Gastroesophageal sphincter (tissue), 4 donors: Measurements from ENCODE around the gene MVK. TPM values are rescaled to one million over a fixed set of nuclear protein-coding genes. Genes with fewer than 3 reads are reported as not detected.

ENCODE experiments used
- ATAC-seq: fragments of 150-250 bp; one replicate; pipeline ENCODE4 v1.9.1; 2016; ENCODE audit warnings: mild to moderate bottlenecking, moderate library complexity
- H3K27ac ChIP-seq, 4 donors: fragments of 200-600 bp; sonication (generic) in 3 of 4; 1 replicate in 3 of 4; 2 replicates in 1 of 4; pipeline ENCODE4 v1.5.1; 2016 to 2019
- H3K27me3 ChIP-seq: fragments of 200-600 bp; sonication (generic); one replicate; pipeline ENCODE4 v1.5.1; 2019
- H3K36me3 ChIP-seq, 2 donors: fragments of 200-600 bp; sonication (generic); one replicate each; pipeline ENCODE4 v1.5.1; 2019; ENCODE audit warnings: control low read depth in 1 of 2
- H3K4me1 ChIP-seq, 3 donors: fragments of 200-600 bp; sonication (generic); 1 replicate in 2 of 3; 2 replicates in 1 of 3; pipeline ENCODE4 v1.5.1; 2016 to 2019; ENCODE audit warnings: control low read depth in 2 of 3
- H3K4me3 ChIP-seq, 2 donors: fragments of 200-600 bp; sonication (generic); one replicate each; pipeline ENCODE4 v1.5.1; 2019; ENCODE audit warnings: mild to moderate bottlenecking in 1 of 2, moderate library complexity in 1 of 2
- H3K9me3 ChIP-seq, 3 donors: fragments of 200-600 bp; sonication (generic); one replicate each; pipeline ENCODE4 v1.5.1; 2017 to 2019; ENCODE audit warnings: control low read depth in 2 of 3
- CTCF ChIP-seq, 4 experiments: fragments of 200-600 bp in 2 of 4; fragments of 450-650 bp in 2 of 4; sonication (generic) in 1 of 4; IDR thresholded peaks; one replicate each; pipeline ENCODE4 v1.5.1; 2017 to 2019; ENCODE audit warnings: antibody characterized with exemption in 4 of 4, mild to moderate bottlenecking in 2 of 4, moderate library complexity in 2 of 4
- EP300 ChIP-seq: sonication (generic); formaldehyde crosslinking; IDR thresholded peaks from one replicate; pipeline ENCODE4 v1.6.1; 2017; ENCODE audit warnings: antibody characterized with exemption, mild to moderate bottlenecking
- POLR2A ChIP-seq, 2 donors: fragments of 450-650 bp; IDR thresholded peaks; one replicate each; pipeline ENCODE4 v1.6.1; 2017; ENCODE audit warnings: antibody characterized with exemption in 2 of 2, mild to moderate bottlenecking in 2 of 2, moderate library complexity in 1 of 2
- POLR2AphosphoS5 ChIP-seq: sonication (generic); formaldehyde crosslinking; IDR thresholded peaks from one replicate; pipeline ENCODE4 v1.6.1; 2017; ENCODE audit warnings: antibody characterized with exemption
- WGBS, 2 donors: methylation state at CpG; one replicate each; pipeline ENCODE4 v1.1.5; 2018; ENCODE audit warnings: low coverage in 1 of 2; 5-methylcytosine and 5-hydroxymethylcytosine counted together
- total RNA-seq, 4 donors: library from RNA; depleted of rRNA; stranded (reverse); fragments of >200 nt; gene quantifications; one replicate each; pipeline ENCODE4 v1.1.0, GENCODE V29; 2016

Gene MVK
- total RNA-seq, 4 donors from 2014 or later = 6.2 to 18.2 (median 10.4) TPM

DNA sequence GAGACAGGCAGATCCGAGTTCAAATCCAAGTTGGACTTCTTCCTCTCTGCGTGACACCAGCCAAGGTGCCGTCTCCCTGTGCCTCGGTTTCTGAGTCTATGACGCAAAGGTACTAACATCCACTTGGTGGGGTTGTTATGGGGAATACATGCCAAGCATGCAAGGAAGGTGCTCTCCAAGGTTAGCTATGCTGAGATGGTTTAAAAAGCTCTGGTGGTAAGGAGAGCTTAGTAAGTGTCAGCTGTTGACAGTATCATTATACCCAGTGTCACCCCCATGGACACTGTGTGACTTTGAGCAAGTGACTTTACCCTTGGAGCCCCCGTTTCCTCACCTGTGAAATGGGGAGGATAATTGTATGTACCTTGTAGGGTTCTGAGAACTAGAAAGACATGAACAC is 22.5 kb upstream of the MVK start:
- no peak for TF ChIP-seq POLR2AphosphoS5
- TF ChIP-seq POLR2A (IDR thresholded peaks at IDR 0.05) = no peak
- TF ChIP-seq CTCF (IDR thresholded peaks at IDR 0.05) = no peak
- TF ChIP-seq EP300 = no peak
- WGBS, 2 donors = 75 to 86% methylated on average over 1 to 5 of the region's 6 CpGs
- Histone ChIP-seq H3K4me1 (no peaks in the 10 kb centered on the region), H3K27me3 (peaks cover 77% of the 10 kb centered on the region), H3K9me3 (no peaks in the 10 kb centered on the region), H3K4me3 (no peak overlapping the region), H3K27ac (no peak overlapping the region), H3K36me3 (no peaks in the 10 kb centered on the region)
- no peak for ATAC-seq

GRCh38 chr12:109552971-109553370 is 20.6 kb upstream of the MVK start:
- no peaks in the 10 kb centered on the region for H3K4me1 ChIP-seq
- no peak overlapping the region for H3K27ac ChIP-seq
- no peaks in the 10 kb centered on the region for H3K9me3 ChIP-seq
- ATAC-seq = no peak
- TF ChIP-seq POLR2AphosphoS5 (no peak), CTCF (IDR thresholded peaks at IDR 0.05) (no peak), POLR2A (IDR thresholded peaks at IDR 0.05) (no peak), EP300 (no peak)
- peaks cover 0 to 14% of the 10 kb centered on the region in 2 donors for H3K36me3 ChIP-seq
- peaks cover 62% of the 10 kb centered on the region for H3K27me3 ChIP-seq
- WGBS, 2 donors = 78% methylated on average over 1 of the region's 4 CpGs; no CpG with 5 or more reads in 1 of the 2 donors
- H3K4me3 ChIP-seq = no peak overlapping the region

DNA sequence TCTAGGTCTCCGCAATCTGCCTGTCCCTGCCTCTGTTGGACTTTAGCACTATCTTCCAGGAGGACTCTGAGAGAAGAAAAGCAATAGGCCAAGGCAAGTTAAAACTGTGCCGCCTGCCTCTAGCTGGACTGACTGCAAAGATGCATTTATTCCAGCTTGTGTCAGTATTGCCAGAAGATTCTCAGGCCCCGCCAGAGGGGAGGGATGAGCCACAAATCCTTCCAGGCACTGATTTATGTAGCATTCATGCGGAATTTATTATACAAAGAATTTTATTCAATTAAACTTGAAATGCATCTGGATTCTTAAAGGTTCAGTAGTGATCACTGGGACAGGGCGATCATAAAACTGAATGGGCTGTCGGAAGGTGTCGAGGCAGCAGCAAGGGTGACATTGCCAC is 20.1 kb upstream of the MVK start:
- H3K9me3 ChIP-seq = no peaks in the 10 kb centered on the region
- no peak for TF ChIP-seq POLR2AphosphoS5
- TF ChIP-seq EP300 = no peak
- TF ChIP-seq POLR2A (IDR thresholded peaks at IDR 0.05) = no peak
- no peak for TF ChIP-seq CTCF (IDR thresholded peaks at IDR 0.05)
- no peak for ATAC-seq
- 64 to 70% methylated on average over 5 to 7 of the region's 7 CpGs for WGBS, 2 donors
- H3K4me3 ChIP-seq = no peak overlapping the region
- H3K27ac ChIP-seq = no peak overlapping the region
- H3K4me1 ChIP-seq = no peaks in the 10 kb centered on the region
- H3K27me3 ChIP-seq = peaks cover 57% of the 10 kb centered on the region
- H3K36me3 ChIP-seq = peaks cover 0 to 19% of the 10 kb centered on the region in 2 donors

DNA sequence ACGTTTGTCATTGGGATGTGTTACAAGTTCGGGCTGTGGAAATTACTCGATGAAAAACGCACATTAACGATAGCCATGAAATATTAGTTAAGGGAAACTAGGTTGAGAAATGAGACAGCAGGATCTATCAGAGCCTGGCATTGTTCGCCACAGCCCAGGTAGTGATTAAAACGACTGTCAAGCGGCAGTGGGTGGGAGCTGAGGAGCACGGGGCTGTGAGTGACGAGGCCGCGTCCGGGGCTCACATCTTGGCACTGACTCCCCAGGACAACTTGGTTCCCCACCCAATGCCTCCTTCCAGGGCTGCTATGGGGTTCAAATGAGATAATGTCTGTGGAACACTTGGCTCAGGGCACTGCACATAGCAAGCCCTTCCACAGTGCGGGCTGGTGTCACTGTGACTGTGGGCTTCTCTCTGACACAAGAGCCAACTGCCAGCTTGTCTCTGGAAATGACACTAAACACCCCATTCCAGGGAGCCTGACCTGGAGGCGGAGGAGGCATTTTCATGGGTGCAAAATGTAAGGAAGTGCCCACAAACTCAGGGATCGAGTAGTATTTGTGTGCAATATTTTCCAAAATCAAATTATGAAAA is 19.6 kb upstream of the MVK start:
- WGBS, 2 donors = 56 to 66% methylated on average over 5 to 14 of the region's 16 CpGs
- Histone ChIP-seq H3K9me3 (no peaks in the 10 kb centered on the region), H3K27me3 (peaks cover 52% of the 10 kb centered on the region), H3K4me3 (no peak overlapping the region), H3K4me1 (no peaks in the 10 kb centered on the region), H3K36me3 (peaks cover 0 to 24% of the 10 kb centered on the region in 2 donors), H3K27ac (no peak overlapping the region)
- no peak for ATAC-seq
- TF ChIP-seq CTCF (IDR thresholded peaks at IDR 0.05) = no peak
- TF ChIP-seq POLR2A (IDR thresholded peaks at IDR 0.05) = no peak
- TF ChIP-seq POLR2AphosphoS5 = no peak
- no peak for TF ChIP-seq EP300

DNA sequence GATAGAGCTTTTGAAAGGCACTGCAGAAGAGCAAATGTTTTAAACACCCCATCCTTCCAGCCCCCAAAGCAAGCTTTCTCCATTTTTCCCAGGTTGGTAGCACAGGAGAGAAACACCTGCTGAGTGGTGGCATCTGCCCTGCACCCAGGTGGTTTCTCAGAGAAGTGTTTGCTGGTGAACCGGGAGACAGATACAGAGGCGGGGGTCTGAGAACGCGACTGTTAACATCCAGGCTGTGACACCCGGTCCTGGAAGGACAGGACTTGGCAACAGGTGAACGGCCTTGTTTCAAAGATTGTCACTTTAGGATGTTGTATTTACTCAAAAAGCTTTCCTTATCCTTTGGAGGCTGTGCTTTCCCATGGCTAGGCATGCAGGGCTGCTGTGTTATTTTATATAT is 18.8 kb upstream of the MVK start:
- no peak for TF ChIP-seq CTCF (IDR thresholded peaks at IDR 0.05)
- TF ChIP-seq POLR2A (IDR thresholded peaks at IDR 0.05) = no peak
- TF ChIP-seq POLR2AphosphoS5 = no peak
- TF ChIP-seq EP300 = no peak
- Histone ChIP-seq H3K4me3 (no peak overlapping the region), H3K27me3 (peaks cover 44% of the 10 kb centered on the region), H3K9me3 (no peaks in the 10 kb centered on the region), H3K4me1 (no peaks in the 10 kb centered on the region), H3K27ac (no peak overlapping the region), H3K36me3 (peaks cover 0 to 32% of the 10 kb centered on the region in 2 donors)
- 47 to 54% methylated on average over 2 to 4 of the region's 6 CpGs for WGBS, 2 donors
- ATAC-seq = no peak
